Activated CD4-positive, CD25-positive, alpha-beta regulatory T cell (primary cell): ENCODE data around the gene PLCB1.

Experiments
- DNase-seq, 4 experiments: peaks; one replicate each; lab custom pipeline; 2025; lab: John Stamatoyannopoulos, UW

PLCB1 gene

GRCh38 chr20:8301655-8302054 lies 169.6 kb downstream of the PLCB1 start:
- DNase-seq = no peak

GRCh38 chr20:8303651-8304050 lies 171.6 kb downstream of the PLCB1 start:
- no peak for DNase-seq

- no peak for DNase-seq
Measured at GRCh38 chr20:8304124-8304816, 172.2 kb downstream of the PLCB1 start.

- no peak for DNase-seq
Measured at GRCh38 chr20:8305449-8305978, 173.4 kb downstream of the PLCB1 start.

GRCh38 chr20:8306937-8307336 lies 174.9 kb downstream of the PLCB1 start:
- no peak for DNase-seq

GRCh38 chr20:8309634-8310033 lies 177.6 kb downstream of the PLCB1 start:
- DNase-seq = no peak

- no peak for DNase-seq
Measured at GRCh38 chr20:8310618-8311017, 178.6 kb downstream of the PLCB1 start.

- DNase-seq = no peak
Measured at GRCh38 chr20:8313073-8313472, 181.0 kb downstream of the PLCB1 start.

- no peak for DNase-seq
Measured at GRCh38 chr20:8315639-8316573, 183.8 kb downstream of the PLCB1 start.

- DNase-seq = no peak
Measured at GRCh38 chr20:8317448-8317847, 185.4 kb downstream of the PLCB1 start.

- DNase-seq = no peak
Measured at GRCh38 chr20:8318965-8319625, 187.0 kb downstream of the PLCB1 start.

GRCh38 chr20:8320306-8320705 lies 188.2 kb downstream of the PLCB1 start:
- DNase-seq = no peak

GRCh38 chr20:8321001-8321400 lies 188.9 kb downstream of the PLCB1 start:
- DNase-seq = no peak

GRCh38 chr20:8322662-8323217 lies 190.7 kb downstream of the PLCB1 start:
- DNase-seq = no peak

GRCh38 chr20:8326191-8326590 lies 194.1 kb downstream of the PLCB1 start:
- DNase-seq = no peak

GRCh38 chr20:8326899-8327298 lies 194.8 kb downstream of the PLCB1 start:
- no peak for DNase-seq

GRCh38 chr20:8328189-8328588 lies 196.1 kb downstream of the PLCB1 start:
- no peak for DNase-seq

- DNase-seq = no peak
Measured at GRCh38 chr20:8330319-8330784, 198.3 kb downstream of the PLCB1 start.

GRCh38 chr20:8330785-8331695 lies 199.0 kb downstream of the PLCB1 start:
- DNase-seq = no peak

- no peak for DNase-seq
Measured at GRCh38 chr20:8331740-8332412, 199.8 kb downstream of the PLCB1 start.
